Activated T-helper 1 cell treated with anti-CD3 and anti-CD28 coated beads, Interleukin-12 subunit alpha, Interleukin-12 subunit beta, Interleukin-2, Interleukin-4 antibody, amounts not matched to agents 30 ng/mL and 10 ng/mL and 1 ng/mL, durations not matched to agents 14 hours and 24 hours and 36 hours (primary cell): ENCODE data around the gene CLIP4. TPM values are rescaled to one million over a fixed set of nuclear protein-coding genes. Genes with fewer than 3 reads are reported as not detected.

Experiments
- DNase-seq: peaks from one replicate; pipeline ENCODE4 v3.0.0; 2021; ENCODE audit warnings: low spot score
- H3K27ac Mint-ChIP-seq: one replicate; pipeline ENCODE4 v1.8.0; 2021; ENCODE audit warnings: mild to moderate bottlenecking, mixed read lengths
- H3K27me3 Mint-ChIP-seq: one replicate; pipeline ENCODE4 v1.8.0; 2022; ENCODE audit warnings: mild to moderate bottlenecking, moderate library complexity, mixed read lengths; ENCODE audit not compliant: insufficient read depth
- H3K36me3 Mint-ChIP-seq: one replicate; pipeline ENCODE4 v1.8.0; 2021; ENCODE audit warnings: low read depth, mixed read lengths
- H3K4me1 Mint-ChIP-seq: one replicate; pipeline ENCODE4 v1.8.0; 2021; ENCODE audit warnings: low read depth, mixed read lengths
- H3K4me3 Mint-ChIP-seq: one replicate; pipeline ENCODE4 v1.8.0; 2021; ENCODE audit warnings: mild to moderate bottlenecking, moderate library complexity, mixed read lengths
- H3K9me3 Mint-ChIP-seq: one replicate; pipeline ENCODE4 v1.8.0; 2021; ENCODE audit warnings: mixed read lengths
- intact Hi-C: fragments of 100-400 bp; cut with micrococcal nuclease; formaldehyde crosslinking; loops from one replicate; pipeline ENCODE4 v1.15.1; 2024
- total RNA-seq: library from RNA; stranded (reverse); gene quantifications from 2 replicates; pipeline ENCODE4 v1.2.3, GENCODE V29; 2022

Gene CLIP4
- total RNA-seq, 1 donor from 2014 or later: 25.8 TPM

DNA sequence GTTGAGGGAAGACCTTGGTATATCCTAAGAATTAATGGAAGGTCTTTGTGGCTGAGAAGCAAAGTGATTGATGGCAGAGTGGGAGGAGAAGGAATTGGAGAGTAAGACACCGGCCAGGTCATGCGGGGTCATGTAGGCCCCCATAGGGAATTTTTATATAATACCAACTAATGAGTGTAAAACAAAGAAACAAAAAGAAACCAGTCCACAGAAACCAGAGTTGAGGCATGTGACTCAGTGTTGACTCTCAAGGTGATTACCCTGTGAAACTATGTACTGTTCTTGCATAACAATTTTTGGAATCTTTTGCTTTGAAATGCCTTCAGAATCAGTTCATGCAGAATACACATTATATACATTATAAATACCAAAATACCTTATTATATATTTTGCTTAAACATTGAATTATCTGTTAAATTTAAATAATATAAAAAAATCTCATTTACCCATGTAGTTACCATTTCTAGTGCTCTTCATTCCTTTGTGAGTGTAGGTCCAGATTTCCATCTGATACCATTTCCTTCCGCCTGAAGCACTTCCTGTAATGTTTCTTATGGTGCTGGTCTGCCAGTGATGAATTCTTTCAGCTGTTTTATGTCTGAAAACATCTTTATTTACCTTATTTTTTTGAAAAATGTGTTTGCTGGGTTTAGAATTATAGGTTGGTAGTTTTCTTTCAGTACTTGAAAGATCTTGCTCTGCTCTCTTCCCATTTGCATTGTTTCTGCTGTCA, 8.6 kb downstream of the CLIP4 start:
- Mint-ChIP-seq H3K4me3 (no peak overlapping the region), H3K9me3 (peaks cover 18% of the 10 kb centered on the region), H3K27me3 (no peaks in the 10 kb centered on the region), H3K36me3 (peaks cover 60% of the 10 kb centered on the region), H3K27ac (peak overlapping the region; percentile 5), H3K4me1 (peaks cover 35% of the 10 kb centered on the region)
- no peak for DNase-seq
- intact Hi-C loops: no loop called here

DNA sequence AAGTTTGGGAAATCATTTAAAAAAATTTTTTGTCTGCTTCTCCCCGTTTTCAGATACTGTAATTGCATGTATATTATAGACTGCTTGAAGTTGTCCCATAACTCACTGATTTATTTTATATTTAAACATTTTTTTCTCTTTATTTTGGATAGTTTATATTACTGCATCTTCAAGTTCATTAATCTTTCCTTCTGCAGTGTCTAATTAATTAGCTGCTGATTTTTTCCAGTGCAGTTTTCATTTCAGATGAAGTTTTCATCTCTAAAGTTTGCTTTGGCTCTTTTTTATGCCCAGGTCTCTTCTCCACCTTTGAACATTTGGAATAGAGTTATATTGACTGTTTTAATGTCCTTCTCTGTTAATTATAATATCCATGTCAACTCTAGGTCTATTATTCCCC, 9.3 kb downstream of the CLIP4 start:
- no peak for DNase-seq
- Mint-ChIP-seq H3K36me3 (peaks cover 60% of the 10 kb centered on the region), H3K4me1 (peaks cover 34% of the 10 kb centered on the region), H3K9me3 (peaks cover 18% of the 10 kb centered on the region), H3K4me3 (no peak overlapping the region), H3K27me3 (no peaks in the 10 kb centered on the region), H3K27ac (no peak overlapping the region)
- intact Hi-C loops: no loop called here

DNA sequence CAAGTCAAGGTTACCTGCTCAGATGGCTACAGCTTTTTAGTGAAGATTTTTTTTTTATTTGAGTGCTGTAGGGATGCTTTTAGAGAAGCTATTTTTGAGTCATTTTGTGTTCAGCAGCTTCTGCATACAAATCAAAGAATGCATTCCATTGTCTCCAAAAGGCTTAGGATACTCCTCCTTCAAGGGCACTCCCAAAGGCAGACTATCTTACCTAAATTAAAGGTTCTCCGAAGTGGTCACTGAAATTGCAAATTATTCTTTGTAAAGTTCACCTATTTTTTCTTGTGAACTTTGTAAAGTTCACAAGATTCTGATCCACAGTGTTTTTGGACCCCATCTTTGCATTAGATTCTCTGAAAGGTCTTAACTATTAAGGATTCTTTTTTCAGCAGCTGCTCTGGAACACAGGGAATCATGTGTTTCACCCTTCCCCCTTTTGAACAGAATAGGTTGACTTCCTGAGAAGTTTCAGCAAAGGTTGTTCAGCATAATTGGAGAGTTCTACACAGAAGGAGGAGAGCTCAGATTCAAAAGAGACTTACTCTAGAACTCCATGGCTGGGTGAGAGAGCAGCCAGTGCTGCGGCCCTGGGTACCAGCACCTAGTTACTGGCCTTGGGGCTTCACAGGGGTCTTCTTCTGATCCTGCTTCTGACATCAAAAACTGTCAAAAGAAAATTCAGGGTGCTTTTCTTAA, 14.5 kb downstream of the CLIP4 start:
- no peak for DNase-seq
- peaks cover 31% of the 10 kb centered on the region for H3K4me1 Mint-ChIP-seq
- H3K4me3 Mint-ChIP-seq: peak overlapping the region; percentile 56
- peaks cover 2% of the 10 kb centered on the region for H3K9me3 Mint-ChIP-seq
- intact Hi-C loops: loop anchor here (1.0 to 2.0 kb wide), 3 partner anchors 13 to 185 kb away; no protein-coding TSS in a partner anchor
- no peaks in the 10 kb centered on the region for H3K27me3 Mint-ChIP-seq
- H3K27ac Mint-ChIP-seq: peak overlapping the region; percentile 35
- peaks cover 44% of the 10 kb centered on the region for H3K36me3 Mint-ChIP-seq

DNA sequence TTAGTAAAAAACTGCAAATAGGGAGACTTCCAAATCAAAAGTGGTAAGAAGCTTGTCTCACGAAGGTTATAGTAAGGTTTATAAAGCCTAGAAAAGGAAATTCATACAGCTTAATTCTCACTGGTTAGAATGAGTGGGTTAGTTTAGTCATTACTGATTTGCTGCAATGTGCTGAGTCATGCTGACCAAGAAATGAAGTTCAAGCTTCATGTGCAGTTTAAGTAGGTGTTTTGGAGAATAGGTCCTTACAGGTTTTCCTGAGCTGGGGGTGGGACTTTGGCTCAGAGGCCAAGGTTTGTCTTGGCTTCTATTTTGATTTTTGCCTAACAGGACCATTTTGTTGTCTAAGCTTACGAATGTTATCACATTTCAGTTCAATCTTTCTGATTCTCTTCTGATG, 15.1 kb downstream of the CLIP4 start:
- Mint-ChIP-seq H3K4me1 (peaks cover 31% of the 10 kb centered on the region), H3K27ac (peak overlapping the region; percentile 35), H3K27me3 (no peaks in the 10 kb centered on the region), H3K9me3 (no peaks in the 10 kb centered on the region), H3K36me3 (peaks cover 41% of the 10 kb centered on the region), H3K4me3 (peak overlapping the region; percentile 56)
- intact Hi-C loops: loop anchor here (1.0 to 2.0 kb wide), 3 partner anchors 14 to 185 kb away; no protein-coding TSS in a partner anchor
- no peak for DNase-seq

DNA sequence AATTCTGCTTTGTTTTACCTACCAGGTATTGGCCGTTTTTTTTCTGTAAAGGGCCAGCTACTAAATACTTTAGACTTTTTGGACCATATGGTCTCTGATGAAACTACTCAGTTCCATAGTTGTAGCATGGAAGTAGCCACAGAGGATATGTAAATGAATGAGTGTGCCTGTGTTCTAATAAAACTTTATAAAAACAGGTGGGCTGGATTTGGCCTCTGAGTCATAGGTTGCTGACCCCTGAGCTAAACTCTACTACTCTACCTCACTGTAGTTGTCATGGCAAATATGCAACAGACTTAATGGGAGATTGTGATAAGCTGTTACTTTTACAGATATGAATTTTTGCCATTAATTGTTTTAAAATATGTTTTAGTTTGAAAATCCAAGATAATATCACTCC, 19.7 kb downstream of the CLIP4 start:
- H3K4me3 Mint-ChIP-seq: no peak overlapping the region
- DNase-seq: no peak
- peaks cover 58% of the 10 kb centered on the region for H3K36me3 Mint-ChIP-seq
- intact Hi-C loops: no loop called here
- H3K27me3 Mint-ChIP-seq: no peaks in the 10 kb centered on the region
- peaks cover 30% of the 10 kb centered on the region for H3K4me1 Mint-ChIP-seq
- H3K9me3 Mint-ChIP-seq: peaks cover 18% of the 10 kb centered on the region
- H3K27ac Mint-ChIP-seq: no peak overlapping the region

DNA sequence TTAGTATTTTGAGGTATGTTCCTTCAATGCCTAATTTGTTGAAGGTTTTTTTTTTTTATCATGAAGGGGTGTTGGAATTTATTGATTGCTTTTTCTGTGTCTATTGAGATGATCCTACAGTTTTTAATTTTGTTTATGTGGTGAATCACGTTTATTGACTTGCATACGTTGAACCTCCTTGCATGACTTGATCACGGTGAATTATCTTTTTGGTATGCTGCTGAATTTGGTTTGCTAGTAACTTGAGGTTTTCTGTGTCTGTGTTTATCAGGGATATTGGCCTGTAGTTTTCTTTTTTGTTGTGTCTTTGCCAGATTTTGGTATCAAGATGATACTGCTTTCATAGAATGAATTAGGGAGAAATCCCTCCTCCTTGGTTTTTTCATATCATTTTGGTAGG, 23.9 kb downstream of the CLIP4 start:
- no peak overlapping the region for H3K27ac Mint-ChIP-seq

DNA sequence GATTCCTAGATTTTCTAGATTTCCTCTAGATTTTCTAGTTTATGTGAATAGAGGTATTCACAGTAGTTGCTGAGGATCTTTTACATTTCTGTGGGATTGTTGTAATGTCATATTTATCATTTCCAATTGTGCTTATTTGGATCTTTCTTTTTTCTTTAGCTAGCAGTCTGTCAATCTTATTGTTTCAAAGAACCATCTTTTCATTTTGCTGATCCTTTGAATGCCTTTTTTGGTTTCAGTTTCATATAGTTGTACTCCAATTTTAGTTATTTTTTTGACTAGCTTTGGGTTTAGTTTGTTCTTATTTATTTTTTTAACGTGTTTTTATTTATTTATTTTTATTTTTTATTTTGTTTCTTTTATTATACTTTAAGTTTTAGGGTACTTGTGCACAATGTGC, 24.5 kb downstream of the CLIP4 start:
- Mint-ChIP-seq H3K27me3 (no peaks in the 10 kb centered on the region), H3K4me3 (no peak overlapping the region), H3K9me3 (peaks cover 21% of the 10 kb centered on the region), H3K27ac (peak overlapping the region; percentile 63), H3K4me1 (peaks cover 26% of the 10 kb centered on the region), H3K36me3 (peaks cover 64% of the 10 kb centered on the region)
- no peak for DNase-seq
- intact Hi-C loops: no loop called here

More for the DNA sequence above, 23.9 kb downstream of the CLIP4 start:
- peaks cover 21% of the 10 kb centered on the region for H3K9me3 Mint-ChIP-seq
- peaks cover 26% of the 10 kb centered on the region for H3K4me1 Mint-ChIP-seq
- no peaks in the 10 kb centered on the region for H3K27me3 Mint-ChIP-seq
- no peak overlapping the region for H3K4me3 Mint-ChIP-seq
- H3K36me3 Mint-ChIP-seq: peaks cover 68% of the 10 kb centered on the region
- no peak for DNase-seq
- intact Hi-C loops: no loop called here

DNA sequence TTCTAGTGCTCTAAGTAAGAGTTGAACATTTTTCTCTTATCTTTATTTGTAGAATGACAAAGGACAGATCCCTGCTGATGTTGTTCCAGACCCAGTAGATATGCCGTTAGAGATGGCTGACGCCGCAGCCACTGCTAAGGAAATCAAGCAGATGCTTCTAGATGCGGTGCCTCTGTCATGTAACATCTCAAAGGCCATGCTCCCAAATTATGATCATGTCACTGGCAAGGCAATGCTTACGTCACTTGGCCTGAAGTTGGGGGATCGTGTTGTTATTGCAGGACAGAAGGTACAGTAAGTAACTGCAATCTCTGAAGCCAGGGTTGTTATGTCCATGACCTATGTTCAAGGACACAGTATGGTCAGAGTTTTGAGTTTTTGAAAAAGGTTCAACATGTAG, 28.4 kb downstream of the CLIP4 start:
- no peak overlapping the region for H3K4me3 Mint-ChIP-seq
- intact Hi-C loops: no loop called here
- DNase-seq: no peak
- no peaks in the 10 kb centered on the region for H3K27me3 Mint-ChIP-seq
- H3K27ac Mint-ChIP-seq: no peak overlapping the region
- peaks cover 11% of the 10 kb centered on the region for H3K9me3 Mint-ChIP-seq
- peaks cover 50% of the 10 kb centered on the region for H3K36me3 Mint-ChIP-seq
- H3K4me1 Mint-ChIP-seq: peaks cover 25% of the 10 kb centered on the region

DNA sequence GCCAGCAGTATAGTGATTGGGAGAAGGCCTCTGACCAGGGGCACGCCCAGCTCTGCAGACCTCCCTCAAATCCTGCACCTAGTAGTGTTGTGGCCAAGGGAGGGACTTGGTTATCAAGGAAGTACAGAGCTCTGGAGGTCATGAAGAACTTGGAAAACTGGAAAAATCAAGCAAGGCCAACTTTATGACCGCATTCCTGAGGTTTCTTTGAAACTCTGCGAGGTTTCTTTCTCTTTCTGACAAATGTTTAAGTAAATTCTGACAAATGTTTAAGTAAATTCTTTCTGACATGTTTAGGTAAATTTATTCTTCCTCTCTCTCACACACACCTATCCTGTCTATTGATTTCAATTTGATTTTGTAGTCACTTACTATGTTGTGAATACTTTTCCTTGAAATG, 31.0 kb downstream of the CLIP4 start:
- intact Hi-C loops: no loop called here
- H3K4me3 Mint-ChIP-seq: no peak overlapping the region

DNA sequence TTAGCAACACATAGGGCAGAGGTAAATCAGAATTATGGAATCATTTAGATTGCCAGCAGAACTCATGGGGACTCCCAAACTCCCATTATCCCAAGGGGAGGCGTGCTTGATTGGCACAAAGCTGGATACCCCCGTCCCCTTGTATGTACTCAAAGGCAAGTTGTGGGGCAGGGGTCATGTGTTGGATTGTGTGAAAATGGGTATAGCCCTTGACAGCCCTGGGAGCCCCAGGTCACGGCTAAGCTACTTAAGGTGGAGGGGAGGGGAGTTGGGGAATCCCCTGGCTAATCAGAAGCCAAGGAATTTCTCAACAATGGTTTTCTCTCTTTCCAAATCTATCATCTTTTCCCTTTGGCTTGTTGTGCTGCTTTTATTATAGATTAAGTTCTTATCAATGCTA, 32.7 kb downstream of the CLIP4 start:
- no peak overlapping the region for H3K27ac Mint-ChIP-seq
- no peak overlapping the region for H3K4me3 Mint-ChIP-seq
- no peak for DNase-seq
- intact Hi-C loops: loop anchor here (2.0 kb wide), 1 partner anchor 27 kb away; no protein-coding TSS in a partner anchor
- no peaks in the 10 kb centered on the region for H3K9me3 Mint-ChIP-seq
- H3K4me1 Mint-ChIP-seq: no peaks in the 10 kb centered on the region
- H3K36me3 Mint-ChIP-seq: peaks cover 31% of the 10 kb centered on the region
- no peaks in the 10 kb centered on the region for H3K27me3 Mint-ChIP-seq

More for the DNA sequence above, 31.0 kb downstream of the CLIP4 start:
- peaks cover 3% of the 10 kb centered on the region for H3K4me1 Mint-ChIP-seq
- DNase-seq: no peak
- peaks cover under 1% of the 10 kb centered on the region for H3K9me3 Mint-ChIP-seq
- H3K36me3 Mint-ChIP-seq: peaks cover 32% of the 10 kb centered on the region
- H3K27me3 Mint-ChIP-seq: no peaks in the 10 kb centered on the region
- no peak overlapping the region for H3K27ac Mint-ChIP-seq

DNA sequence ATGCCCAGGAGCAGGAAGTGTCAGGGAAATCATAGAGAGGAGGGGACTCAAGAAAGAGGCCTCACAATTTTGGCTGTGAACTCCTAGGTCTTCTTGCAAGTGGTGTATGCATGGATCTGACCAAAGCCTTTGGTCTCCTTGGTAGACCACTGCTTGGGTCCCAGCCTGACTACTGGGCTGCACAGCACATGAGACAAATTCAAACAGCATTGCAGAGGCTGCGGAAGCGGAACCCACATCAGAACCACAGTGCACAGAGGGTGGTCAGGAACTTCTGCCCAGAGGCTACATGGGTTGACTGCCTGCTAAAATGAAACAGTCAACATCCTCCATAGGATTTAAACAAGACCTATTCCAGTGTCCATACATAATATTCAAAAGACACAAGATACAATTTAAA, 39.4 kb downstream of the CLIP4 start:
- Mint-ChIP-seq H3K27ac (no peak overlapping the region), H3K9me3 (no peaks in the 10 kb centered on the region), H3K4me1 (no peaks in the 10 kb centered on the region), H3K4me3 (no peak overlapping the region), H3K27me3 (no peaks in the 10 kb centered on the region), H3K36me3 (peaks cover 45% of the 10 kb centered on the region)
- no peak for DNase-seq
- intact Hi-C loops: no loop called here

DNA sequence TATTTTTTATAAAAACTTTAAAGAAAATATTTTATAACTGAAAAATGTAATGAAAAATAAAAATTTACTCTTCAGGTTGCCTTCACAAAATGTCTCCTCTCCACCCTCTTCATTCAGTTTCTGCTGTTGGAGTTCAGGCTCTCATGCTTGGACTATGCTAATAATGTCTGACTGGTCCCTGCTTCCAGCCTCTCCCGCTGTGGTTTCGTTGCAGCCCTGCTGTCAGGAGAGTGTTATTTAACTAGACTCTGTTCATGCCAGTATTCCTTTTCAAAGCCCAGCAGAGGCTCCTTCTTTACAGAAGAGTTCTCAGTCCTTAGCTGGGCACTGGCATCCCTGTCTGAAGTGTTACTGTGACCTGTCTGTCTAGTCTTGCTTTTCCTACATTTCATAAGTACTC, 40.4 kb downstream of the CLIP4 start:
- H3K36me3 Mint-ChIP-seq: peaks cover 51% of the 10 kb centered on the region
- intact Hi-C loops: no loop called here

DNA sequence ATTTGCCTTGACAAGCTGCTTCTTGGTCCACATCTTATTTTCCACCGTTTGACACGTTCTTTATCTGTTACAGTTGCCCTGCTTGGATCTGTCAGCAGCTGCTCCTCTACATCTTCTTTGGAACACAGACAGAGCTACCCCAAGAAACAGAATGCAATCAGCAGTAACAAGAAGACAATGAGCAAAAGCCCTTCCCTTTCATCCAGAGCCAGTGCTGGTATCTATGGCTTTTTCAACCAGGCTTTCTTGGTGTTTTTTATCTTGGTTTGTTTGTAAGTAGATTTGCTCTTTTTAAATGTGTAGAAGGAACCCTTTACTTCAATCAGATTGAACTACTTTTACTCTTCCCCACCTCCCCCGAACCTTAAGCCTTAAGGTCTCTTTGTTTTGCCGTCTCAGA, 41.9 kb downstream of the CLIP4 start:
- H3K9me3 Mint-ChIP-seq: no peaks in the 10 kb centered on the region
- H3K4me1 Mint-ChIP-seq: no peaks in the 10 kb centered on the region
- no peak for DNase-seq
- H3K36me3 Mint-ChIP-seq: peaks cover 52% of the 10 kb centered on the region
- no peak overlapping the region for H3K4me3 Mint-ChIP-seq
- intact Hi-C loops: no loop called here
- H3K27me3 Mint-ChIP-seq: no peaks in the 10 kb centered on the region
- H3K27ac Mint-ChIP-seq: no peak overlapping the region

More for the DNA sequence above, 40.4 kb downstream of the CLIP4 start:
- Mint-ChIP-seq H3K4me3 (no peak overlapping the region), H3K9me3 (no peaks in the 10 kb centered on the region), H3K27ac (no peak overlapping the region), H3K27me3 (no peaks in the 10 kb centered on the region), H3K4me1 (no peaks in the 10 kb centered on the region)
- no peak for DNase-seq
